ENCODE data around the gene IRAK2. TPM values are rescaled to one million over a fixed set of nuclear protein-coding genes. Genes with fewer than 3 reads are reported as not detected.

Gene IRAK2
- total and polyA plus RNA-seq, 2 donors (not counting 3 experiments of a cell fraction or from before 2014, with no cell fraction given) = 7.9 to 10.0 TPM

DNA sequence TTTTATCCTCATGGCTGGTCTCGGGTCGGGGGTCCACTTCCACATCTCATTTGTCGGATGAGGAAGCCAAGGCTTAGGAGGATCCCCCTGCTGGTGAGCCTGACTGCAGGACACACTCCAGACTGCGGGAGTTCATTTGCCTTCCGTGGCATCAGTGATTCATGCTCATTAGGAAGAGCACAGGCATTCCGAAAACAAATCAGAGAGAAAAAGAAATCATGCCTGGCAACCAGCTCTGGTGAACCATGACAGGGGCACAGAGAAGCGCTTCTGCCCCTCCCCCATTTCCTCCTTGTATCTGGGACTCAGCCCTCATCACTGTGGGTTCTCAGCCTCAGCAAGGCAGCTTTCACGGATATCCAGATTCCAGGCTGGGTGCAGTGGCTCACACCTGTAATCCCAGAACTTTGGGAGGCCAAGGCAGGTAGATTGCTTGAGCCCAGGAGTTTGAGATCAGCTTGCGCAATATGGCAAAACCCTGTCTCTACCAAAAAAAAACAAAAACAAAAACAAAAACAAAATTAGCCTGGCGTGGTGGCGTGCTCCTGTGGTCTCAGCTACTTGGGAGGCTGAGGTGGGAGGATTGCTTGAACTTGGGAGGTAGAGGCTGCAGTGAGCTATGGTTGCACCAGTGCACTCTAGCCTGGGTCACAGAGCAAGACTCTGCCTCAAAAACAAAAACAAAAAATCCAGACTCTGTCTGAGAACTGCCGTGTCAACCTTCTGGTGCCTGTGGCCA lies 28.4 kb downstream of the IRAK2 start:
- H3K4me2 ChIP-seq (ENCODE audit: insufficient read depth, low read length) = peak overlapping the region; percentile 38
- H3K9me3 ChIP-seq (replicated peaks; ENCODE audit: control insufficient read depth, insufficient read depth, low read length) = no peaks in the 10 kb centered on the region
- DNase-seq (ENCODE audit: low read depth, low spot score) (peak; percentile 92), FAIRE-seq (peak; percentile 99)
- H3K9me1 ChIP-seq (replicated peaks; ENCODE audit: control insufficient read depth, extremely low read depth, insufficient read depth, low read length) = no peaks in the 10 kb centered on the region
- H2AFZ ChIP-seq (ENCODE audit: low read depth, low read length) = no peak overlapping the region
- H3K4me3 ChIP-seq (replicated peaks in 1 of 3; ENCODE audit: insufficient read depth in 1 of 3, low read depth in 1 of 3, low read length in 3 of 3) = no peak overlapping the region
- H3K9ac ChIP-seq (replicated peaks; ENCODE audit: extremely low read depth, insufficient read depth, low read length) = peak overlapping the region; percentile 93
- H3K4me1 ChIP-seq (ENCODE audit: control insufficient read depth, extremely low read depth, insufficient read depth, low read length) = peaks cover 54% of the 10 kb centered on the region
- peak overlapping the region; percentile 100 for H3K27ac ChIP-seq (ENCODE audit: insufficient read depth, low read depth, low read length)
- TF ChIP-seq FOS (IDR thresholded peaks at IDR 0.05; ENCODE audit: borderline replicate concordance, insufficient read depth, low read length) (peak; percentile 68), MAX (IDR thresholded peaks at IDR 0.05; ENCODE audit: insufficient read depth, insufficient read length) (no peak), CTCF (IDR thresholded peaks at IDR 0.05; ENCODE audit: extremely low read depth in 1 of 2, insufficient read depth in 1 of 2, low read depth in 1 of 2, low read length in 2 of 2) (peak; percentile 81 to 84), EZH2 (IDR thresholded peaks at IDR 0.05; ENCODE audit: borderline replicate concordance, low read depth, low read length, severe bottlenecking) (no peak), POLR2AphosphoS5 (IDR thresholded peaks at IDR 0.05; ENCODE audit: insufficient read depth, low read depth, low read length) (no peak), JUN (IDR thresholded peaks at IDR 0.05; ENCODE audit: borderline replicate concordance, insufficient read depth, insufficient read length, low read depth) (peak; percentile 59), GATA2 (IDR thresholded peaks at IDR 0.05; ENCODE audit: insufficient read depth, insufficient read length, low read depth, low read length) (no peak), POLR2A (IDR thresholded peaks at IDR 0.05; ENCODE audit: low read depth, low read length) (no peak)
- intact Hi-C loops (cut with micrococcal nuclease) = loop anchor here (1.0 to 2.0 kb wide), 5 partner anchors 12 to 78 kb away; partner anchors contain the start of genes BRK1 and IRAK2
- CTCF ChIA-PET = interaction anchor here (0.6 to 7.8 kb wide), 17 partner anchors 12 to 247 kb away, joined by 3 to 67 read pairs (median 6); partner anchors contain the start of genes EMC3 and VHL
- H3K79me2 ChIP-seq (ENCODE audit: control insufficient read depth, insufficient read depth, low read length) = no peaks in the 10 kb centered on the region
- POLR2A ChIA-PET = interaction anchor here (1.5 kb wide), 1 partner anchor 33 kb away, joined by 3 read pairs; no protein-coding TSS in a partner anchor
- H3K36me3 ChIP-seq (ENCODE audit: control insufficient read depth in 2 of 2, extremely low read depth in 1 of 2, insufficient read depth in 2 of 2, low read length in 2 of 2) = no peaks in the 10 kb centered on the region
- no peaks in the 10 kb centered on the region for H4K20me1 ChIP-seq (replicated peaks; ENCODE audit: control insufficient read depth, extremely low read depth, insufficient read depth, low read length)
- no TSS peak for BruUV-seq (replicated peaks)
- dilution Hi-C loops (cut with MboI; ENCODE audit: extremely low pct_ligation_motif_present, low sequenced_read_pairs) = no loop called here
- H3K27me3 ChIP-seq (ENCODE audit: control insufficient read depth in 2 of 2, insufficient read depth in 2 of 2, low read length in 2 of 2) = no peaks in the 10 kb centered on the region
